Measurements from ENCODE around the gene PEPD. TPM values are rescaled to one million over a fixed set of nuclear protein-coding genes. Genes with fewer than 3 reads are reported as not detected.

The PEPD gene
- total RNA-seq, 1 donor from 2014 or later, result 30.0 TPM

DNA sequence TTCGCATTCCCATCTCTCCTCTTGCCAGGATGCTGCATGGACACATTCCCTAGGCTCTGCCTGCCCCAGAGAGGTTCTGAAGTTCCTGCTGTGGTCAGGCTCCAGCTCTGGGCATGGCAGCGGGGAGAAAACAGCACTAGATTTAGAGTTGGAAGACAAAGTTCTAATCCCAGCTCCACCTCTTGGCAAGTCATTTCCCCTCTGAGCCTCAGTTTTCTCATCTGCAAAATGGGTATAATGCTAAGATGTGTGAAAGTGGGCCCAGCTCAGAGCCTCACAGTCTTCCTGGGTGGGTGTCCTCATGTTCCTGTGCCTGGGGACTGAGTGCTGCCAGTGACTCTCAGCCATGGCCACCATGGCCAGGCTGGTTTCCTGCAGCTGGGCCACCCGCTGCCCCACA is 9.6 kb downstream of the PEPD start:
- Histone ChIP-seq H3K36me3 (peaks cover 18% of the 10 kb centered on the region), H3K4me1 (peaks cover 32% of the 10 kb centered on the region), H3K4me3 (no peak overlapping the region), H3K9me3 (replicated peaks) (no peaks in the 10 kb centered on the region), H3K27ac (replicated peaks) (no peak overlapping the region), H3K27me3 (ENCODE audit: low read depth) (no peaks in the 10 kb centered on the region)
- no peak for DNase-seq
- intact Hi-C loops (cut with micrococcal nuclease), result no loop called here
- TF ChIP-seq, protein P1, sequence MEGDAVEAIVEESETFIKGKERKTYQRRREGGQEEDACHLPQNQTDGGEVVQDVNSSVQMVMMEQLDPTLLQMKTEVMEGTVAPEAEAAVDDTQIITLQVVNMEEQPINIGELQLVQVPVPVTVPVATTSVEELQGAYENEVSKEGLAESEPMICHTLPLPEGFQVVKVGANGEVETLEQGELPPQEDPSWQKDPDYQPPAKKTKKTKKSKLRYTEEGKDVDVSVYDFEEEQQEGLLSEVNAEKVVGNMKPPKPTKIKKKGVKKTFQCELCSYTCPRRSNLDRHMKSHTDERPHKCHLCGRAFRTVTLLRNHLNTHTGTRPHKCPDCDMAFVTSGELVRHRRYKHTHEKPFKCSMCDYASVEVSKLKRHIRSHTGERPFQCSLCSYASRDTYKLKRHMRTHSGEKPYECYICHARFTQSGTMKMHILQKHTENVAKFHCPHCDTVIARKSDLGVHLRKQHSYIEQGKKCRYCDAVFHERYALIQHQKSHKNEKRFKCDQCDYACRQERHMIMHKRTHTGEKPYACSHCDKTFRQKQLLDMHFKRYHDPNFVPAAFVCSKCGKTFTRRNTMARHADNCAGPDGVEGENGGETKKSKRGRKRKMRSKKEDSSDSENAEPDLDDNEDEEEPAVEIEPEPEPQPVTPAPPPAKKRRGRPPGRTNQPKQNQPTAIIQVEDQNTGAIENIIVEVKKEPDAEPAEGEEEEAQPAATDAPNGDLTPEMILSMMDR (IDR thresholded peaks at IDR 0.05; ENCODE audit: borderline replicate concordance), result no peak

DNA sequence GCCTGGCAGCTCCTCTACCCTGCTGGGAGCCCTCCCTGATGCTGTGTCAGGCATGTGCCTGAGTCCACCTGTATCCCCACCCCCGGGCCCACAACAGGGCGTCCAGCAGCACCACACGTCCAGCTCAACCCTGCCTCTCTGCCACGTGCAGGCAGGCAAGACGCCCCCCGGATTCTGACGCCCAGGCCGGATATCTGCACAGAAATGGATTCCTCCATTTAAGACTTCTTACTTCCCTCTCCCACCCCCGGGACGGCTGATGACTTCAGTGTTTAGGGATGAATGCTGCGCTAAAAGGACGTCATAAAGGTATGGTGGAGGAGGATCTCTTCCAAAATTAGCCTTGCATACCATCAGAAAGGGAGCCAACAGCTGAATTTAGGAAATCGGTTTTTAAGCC is 10.2 kb downstream of the PEPD start:
- no peak for DNase-seq
- intact Hi-C loops (cut with micrococcal nuclease), result no loop called here
- peaks cover 18% of the 10 kb centered on the region for H3K36me3 ChIP-seq
- TF ChIP-seq, protein P1 (IDR thresholded peaks at IDR 0.05; ENCODE audit: borderline replicate concordance), result no peak
- H3K4me1 ChIP-seq, result peaks cover 33% of the 10 kb centered on the region
- H3K27ac ChIP-seq (replicated peaks), result no peak overlapping the region
- no peak overlapping the region for H3K4me3 ChIP-seq
- no peaks in the 10 kb centered on the region for H3K9me3 ChIP-seq (replicated peaks)
- no peaks in the 10 kb centered on the region for H3K27me3 ChIP-seq (ENCODE audit: low read depth)

DNA sequence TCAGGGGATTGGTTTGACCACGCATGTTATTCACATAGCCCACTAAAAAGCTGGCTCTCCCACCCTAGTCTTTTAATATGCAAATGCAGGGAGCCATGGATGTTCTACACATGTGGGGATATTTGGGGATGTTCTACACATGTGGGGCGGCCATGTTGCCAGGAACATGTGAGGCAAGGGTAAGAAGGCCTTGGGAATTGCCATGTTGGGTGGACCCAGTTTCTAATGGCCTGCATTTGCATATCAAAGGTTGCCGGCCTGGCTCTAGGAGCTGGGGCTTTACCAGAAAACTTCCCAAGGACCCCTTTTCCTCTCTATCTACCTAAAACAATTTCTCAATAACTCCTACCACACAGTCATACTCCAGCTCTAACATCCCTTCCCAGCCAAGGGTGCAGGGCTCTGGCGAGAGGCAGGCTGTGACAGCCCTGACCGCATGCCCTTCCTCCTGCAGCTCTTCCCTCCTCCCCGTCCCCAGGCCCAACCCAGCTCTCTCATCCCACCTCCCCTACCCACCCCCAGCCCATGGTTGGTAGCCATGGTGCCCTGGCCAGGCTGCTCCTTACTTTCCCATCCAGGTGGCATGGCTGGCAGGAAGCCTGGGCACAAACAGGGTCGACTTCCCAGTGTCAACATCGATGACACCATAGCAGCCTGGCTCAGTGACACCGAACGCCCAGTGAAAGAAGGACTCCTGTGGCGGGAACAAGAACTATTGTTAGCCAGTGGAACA is 11.0 kb downstream of the PEPD start:
- Histone ChIP-seq H3K4me3 (no peak overlapping the region), H3K4me1 (peaks cover 33% of the 10 kb centered on the region), H3K27ac (replicated peaks) (no peak overlapping the region), H3K36me3 (peaks cover 18% of the 10 kb centered on the region), H3K9me3 (replicated peaks) (no peaks in the 10 kb centered on the region), H3K27me3 (ENCODE audit: low read depth) (no peaks in the 10 kb centered on the region)
- intact Hi-C loops (cut with micrococcal nuclease), result no loop called here
- TF ChIP-seq, protein P1 (IDR thresholded peaks at IDR 0.05; ENCODE audit: borderline replicate concordance), result no peak
- DNase-seq, result no peak

DNA sequence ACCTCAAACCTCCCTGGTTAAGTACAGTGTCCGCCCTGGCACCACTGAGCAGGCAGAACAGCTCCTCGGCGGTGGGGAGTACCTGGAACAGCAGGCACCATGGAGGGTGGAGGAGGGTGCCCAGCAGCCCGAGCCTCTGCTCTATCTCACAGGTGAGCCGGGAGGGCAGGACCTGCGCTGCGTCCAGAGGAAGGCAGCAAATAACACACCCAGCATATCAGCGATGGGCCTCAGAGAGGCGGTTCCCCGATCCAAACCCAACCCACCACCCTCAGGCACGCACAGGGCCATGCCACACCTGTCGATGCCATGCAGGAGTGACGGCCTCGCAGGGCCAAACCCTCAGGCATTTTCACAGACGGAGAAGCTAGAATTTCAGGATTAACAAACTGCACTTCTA is 11.8 kb downstream of the PEPD start:
- peaks cover 18% of the 10 kb centered on the region for H3K36me3 ChIP-seq
- TF ChIP-seq, protein P1 (IDR thresholded peaks at IDR 0.05; ENCODE audit: borderline replicate concordance), result no peak
- no peak overlapping the region for H3K27ac ChIP-seq (replicated peaks)
- H3K4me3 ChIP-seq, result no peak overlapping the region
- no peaks in the 10 kb centered on the region for H3K9me3 ChIP-seq (replicated peaks)
- no peaks in the 10 kb centered on the region for H3K27me3 ChIP-seq (ENCODE audit: low read depth)
- DNase-seq, result no peak
- intact Hi-C loops (cut with micrococcal nuclease), result no loop called here
- peaks cover 29% of the 10 kb centered on the region for H3K4me1 ChIP-seq

DNA sequence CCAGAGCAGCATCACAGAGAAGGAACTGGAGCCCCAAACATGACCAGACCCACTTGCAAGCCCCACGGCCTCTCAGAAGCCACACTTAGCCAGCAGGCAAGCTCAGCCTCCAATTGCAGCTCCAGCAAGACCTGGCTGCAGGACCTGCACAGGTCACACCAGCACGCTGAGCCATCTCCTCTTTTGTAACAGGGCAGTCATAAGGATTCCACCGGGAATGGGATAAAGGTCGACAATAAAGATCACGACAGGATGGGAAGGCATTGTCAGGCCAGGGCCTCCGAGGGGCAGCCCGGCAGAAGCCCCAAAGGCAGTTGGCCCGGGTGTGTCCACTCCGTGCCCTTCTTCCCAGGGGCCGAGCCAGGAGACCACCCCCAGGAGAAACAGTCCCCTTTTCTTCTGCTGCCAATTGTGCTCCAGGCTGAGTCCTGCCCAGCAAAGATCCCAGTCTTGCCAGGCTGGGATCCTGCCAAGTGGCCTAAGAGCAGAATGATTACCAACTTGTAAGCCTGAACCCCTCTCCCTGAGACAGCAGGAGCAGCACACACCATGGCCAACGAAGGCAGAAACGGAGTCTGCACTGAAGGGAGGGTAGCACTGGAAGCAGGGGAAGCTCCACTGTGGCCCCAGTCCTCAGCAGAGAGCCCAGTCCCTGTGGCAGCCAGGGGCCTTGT is 12.5 kb downstream of the PEPD start:
- DNase-seq, result no peak

More for the DNA sequence above, 12.5 kb downstream of the PEPD start:
- intact Hi-C loops (cut with micrococcal nuclease), result no loop called here
- H3K27ac ChIP-seq (replicated peaks), result no peak overlapping the region
- H3K36me3 ChIP-seq, result peaks cover 18% of the 10 kb centered on the region
- H3K4me1 ChIP-seq, result peaks cover 32% of the 10 kb centered on the region
- no peaks in the 10 kb centered on the region for H3K9me3 ChIP-seq (replicated peaks)
- H3K4me3 ChIP-seq, result no peak overlapping the region
- TF ChIP-seq, protein P1 (IDR thresholded peaks at IDR 0.05; ENCODE audit: borderline replicate concordance), result no peak
- no peaks in the 10 kb centered on the region for H3K27me3 ChIP-seq (ENCODE audit: low read depth)

All from left ventricle myocardium inferior (tissue), 1 donor.